HG03378 (cell line): ENCODE results near the gene CECR2.

Source experiments
- ATAC-seq: cut with Tn5 transposase; IDR thresholded peaks from one replicate; pipeline ENCODE4 v1.9.1; 2021; ENCODE audit warnings: mild to moderate bottlenecking, moderate library complexity; ENCODE audit not compliant: unreplicated experiment

Gene CECR2

DNA sequence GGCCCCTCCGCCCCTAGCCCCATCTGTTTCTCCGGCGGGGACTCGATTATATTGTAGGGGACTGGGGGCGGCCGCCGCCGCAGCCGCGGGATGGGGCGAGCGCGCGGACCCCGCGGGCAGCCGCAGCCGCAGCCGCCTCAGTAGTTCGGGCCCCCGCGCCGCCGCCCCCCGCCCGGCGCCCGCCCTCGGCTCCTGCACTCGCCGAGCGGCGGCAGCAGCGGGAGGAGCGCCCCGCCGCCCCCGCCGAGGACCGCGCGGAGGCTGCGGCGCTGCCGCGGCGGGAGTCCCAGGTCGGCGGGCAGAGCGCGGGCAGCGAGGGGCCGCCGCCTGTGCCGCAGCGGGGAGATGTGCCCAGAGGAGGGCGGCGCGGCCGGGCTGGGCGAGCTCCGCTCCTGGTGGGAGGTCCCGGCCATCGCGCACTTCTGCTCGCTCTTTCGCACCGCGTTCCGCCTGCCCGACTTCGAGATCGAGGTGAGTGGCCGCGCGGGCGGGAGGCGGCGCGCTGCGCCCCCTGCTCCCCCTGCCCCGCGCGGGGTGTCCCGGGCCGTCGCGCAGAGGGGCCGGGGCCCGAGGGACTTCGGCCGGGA is at the start of gene CECR2:
CECR2 (plus strand) TSS at position 22 of the 587 bp plus-strand sequence; CDS start at position 346, 324 bp downstream.
- no peak for ATAC-seq

GRCh38 chr22:17319546-17319945 is 49.7 kb upstream of the CECR2 start:
- ATAC-seq, result no peak

DNA sequence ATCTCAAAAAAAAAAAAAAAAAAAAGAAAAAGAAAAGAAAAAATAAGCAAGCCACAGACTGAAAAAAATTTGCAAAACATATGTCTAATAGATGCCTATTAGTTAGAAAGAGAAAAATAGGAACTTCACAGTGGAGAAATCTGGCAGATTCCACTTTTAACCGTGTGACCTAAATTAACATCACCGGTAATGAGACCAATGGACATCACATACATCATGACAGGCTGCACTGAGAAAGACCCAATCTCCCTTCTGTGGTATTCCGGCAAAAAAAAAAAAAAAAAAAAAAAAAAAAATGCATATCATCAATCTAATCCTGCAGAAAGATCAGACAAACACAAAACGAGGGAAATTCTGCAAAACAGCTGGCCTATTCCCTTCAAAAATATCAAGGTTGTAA is 46.7 kb upstream of the CECR2 start:
- ATAC-seq, result no peak

GRCh38 chr22:17331690-17332089 is 37.6 kb upstream of the CECR2 start:
- no peak for ATAC-seq

- ATAC-seq, result no peak
These were observed 37.0 kb upstream of the CECR2 start for GRCh38 chr22:17332109-17332800.

DNA sequence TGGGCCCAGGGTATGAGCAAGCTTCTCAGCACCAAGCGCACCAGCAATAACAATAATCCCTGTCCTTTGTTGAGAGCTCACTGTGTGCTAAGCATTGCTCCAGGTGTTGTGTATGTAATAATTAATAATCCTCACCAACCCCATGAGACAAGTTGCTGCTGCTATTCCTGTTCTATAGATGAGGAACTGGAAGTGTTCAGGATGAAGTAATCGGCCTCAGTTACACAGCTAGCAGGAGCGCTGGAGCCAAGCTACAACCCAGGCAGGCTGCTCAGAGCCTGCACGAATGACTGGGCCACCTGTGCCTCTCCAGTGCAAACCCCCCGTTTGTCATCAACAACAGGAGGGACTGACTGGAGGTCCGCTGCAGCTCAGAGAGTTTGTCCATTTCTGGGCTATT is 35.2 kb upstream of the CECR2 start:
- ATAC-seq, result no peak

DNA sequence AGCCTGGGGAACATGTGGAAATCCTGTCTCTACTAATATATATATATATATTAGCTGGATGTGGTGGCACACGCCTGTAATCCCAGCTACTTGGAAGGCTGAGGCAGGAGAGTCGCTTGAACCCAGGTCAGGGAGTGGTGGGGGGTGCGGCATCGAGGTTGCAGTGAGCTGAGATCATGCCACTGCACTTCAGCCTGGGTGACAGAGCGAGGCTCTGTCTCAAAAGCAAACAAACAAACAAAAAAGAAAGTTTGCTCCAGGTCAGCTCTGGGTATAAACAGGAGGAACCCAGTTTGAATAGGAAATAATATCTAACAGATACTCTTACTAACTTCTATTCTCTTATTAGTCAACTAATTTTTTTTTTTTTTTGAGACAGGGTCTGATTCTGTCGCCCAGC is 34.3 kb upstream of the CECR2 start:
- ATAC-seq, result no peak

DNA sequence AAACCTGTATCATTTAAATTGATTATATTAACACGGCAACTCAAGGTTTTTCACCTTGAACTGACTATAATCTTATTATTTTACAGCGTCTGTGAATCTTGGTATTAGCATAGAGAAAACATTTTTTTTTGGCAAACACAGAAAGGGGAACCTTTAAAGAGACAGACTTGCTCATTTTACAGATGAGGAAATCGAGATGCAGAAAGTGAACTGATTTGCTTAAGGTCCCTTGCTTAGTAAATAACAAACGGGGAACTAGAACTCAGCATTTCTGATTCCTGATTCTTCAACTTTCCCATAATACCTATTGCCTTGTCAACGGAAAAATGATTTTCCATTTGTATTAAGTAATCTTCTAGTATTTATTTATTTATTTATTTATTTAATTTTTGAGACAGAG is 33.2 kb upstream of the CECR2 start:
- ATAC-seq, result no peak

- ATAC-seq, result no peak
These were observed 31.6 kb upstream of the CECR2 start for GRCh38 chr22:17337639-17338038.

- no peak for ATAC-seq
These were observed 30.1 kb upstream of the CECR2 start for GRCh38 chr22:17339095-17339693.

DNA sequence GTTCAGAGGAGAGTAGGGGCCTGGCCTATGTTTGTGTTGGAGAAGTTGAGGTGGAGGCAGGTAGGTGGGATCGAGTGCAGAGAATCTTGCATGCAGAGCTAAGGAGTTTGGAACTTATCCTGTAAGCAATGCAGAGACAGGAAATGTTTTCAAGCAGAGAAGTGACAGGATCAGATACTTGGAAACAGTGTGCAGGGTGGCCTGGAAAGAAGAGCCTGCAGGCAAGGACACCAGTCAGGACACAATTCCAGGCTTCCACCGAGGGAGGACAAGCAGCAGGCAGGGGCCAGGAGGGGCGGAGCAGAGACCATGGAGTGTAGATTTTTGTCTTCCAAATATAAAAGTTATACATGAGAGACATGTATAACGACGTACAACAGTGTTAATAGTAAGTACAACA is 26.9 kb upstream of the CECR2 start:
- no peak for ATAC-seq

DNA sequence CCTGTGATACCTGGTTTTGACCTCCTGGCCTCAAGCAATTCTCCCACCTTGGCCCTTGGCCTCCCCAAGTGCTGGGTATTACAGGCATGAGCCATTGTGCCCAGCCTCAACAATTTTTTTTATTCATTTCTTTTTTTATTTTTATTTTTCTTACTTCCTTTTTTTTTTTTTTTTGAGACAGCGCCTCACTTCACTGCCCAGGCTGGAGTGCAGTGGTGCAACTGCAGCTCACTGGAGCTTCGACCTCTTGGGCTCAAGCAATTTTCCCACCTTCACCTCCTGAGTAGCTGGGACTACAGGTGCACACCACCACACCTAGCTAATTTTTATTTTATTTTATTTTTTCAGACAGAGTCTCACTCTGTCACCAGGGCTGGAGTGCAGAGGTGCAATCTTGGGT is 25.5 kb upstream of the CECR2 start:
- ATAC-seq, result no peak

DNA sequence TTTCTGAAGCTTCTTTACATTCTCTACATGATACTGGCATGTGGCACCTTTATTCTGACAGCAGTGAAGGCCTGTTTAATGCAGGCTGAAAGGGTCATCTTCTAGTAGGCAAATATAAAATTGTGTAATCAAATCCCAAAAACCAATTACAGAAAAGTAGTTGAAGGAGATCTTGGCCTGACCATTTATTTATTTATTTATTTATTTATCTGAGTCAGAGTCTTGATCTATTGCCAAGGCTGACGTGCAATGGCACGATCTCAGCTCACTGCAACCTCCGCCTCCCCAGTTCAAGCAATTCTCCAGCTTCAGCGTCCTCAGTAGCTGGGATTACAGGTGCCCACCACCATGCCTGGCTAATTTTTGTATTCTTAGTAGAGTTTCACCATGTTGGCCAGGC is 22.7 kb upstream of the CECR2 start:
- no peak for ATAC-seq

DNA sequence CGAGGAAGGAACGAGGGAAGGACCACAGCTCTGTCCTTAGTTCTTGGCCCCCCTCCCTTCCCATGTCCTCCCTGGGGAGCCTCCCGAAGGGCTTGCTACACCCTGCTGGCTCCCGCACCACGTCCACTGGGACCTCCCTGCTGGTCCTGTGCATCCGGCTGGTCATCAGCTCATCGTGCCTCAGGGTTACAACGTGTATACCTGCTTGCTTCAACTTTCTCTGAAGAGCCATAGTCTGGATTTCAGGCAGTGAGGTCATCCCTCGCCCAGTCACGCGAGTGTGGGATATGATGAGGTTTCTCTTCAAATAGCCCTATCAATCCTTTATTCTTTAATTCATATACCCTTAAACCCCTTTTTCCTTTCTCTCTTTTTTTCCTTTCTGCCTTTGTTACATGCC is 21.5 kb upstream of the CECR2 start:
- no peak for ATAC-seq

GRCh38 chr22:17348464-17349103 is 20.7 kb upstream of the CECR2 start:
- no peak for ATAC-seq

- no peak for ATAC-seq
These were observed 20.1 kb upstream of the CECR2 start for GRCh38 chr22:17349172-17349571.

- ATAC-seq, result no peak
These were observed 19.0 kb upstream of the CECR2 start for GRCh38 chr22:17350292-17350691.

- ATAC-seq, result no peak
These were observed 16.5 kb upstream of the CECR2 start for GRCh38 chr22:17352798-17353197.

GRCh38 chr22:17357688-17358087 is 11.6 kb upstream of the CECR2 start:
- no peak for ATAC-seq

DNA sequence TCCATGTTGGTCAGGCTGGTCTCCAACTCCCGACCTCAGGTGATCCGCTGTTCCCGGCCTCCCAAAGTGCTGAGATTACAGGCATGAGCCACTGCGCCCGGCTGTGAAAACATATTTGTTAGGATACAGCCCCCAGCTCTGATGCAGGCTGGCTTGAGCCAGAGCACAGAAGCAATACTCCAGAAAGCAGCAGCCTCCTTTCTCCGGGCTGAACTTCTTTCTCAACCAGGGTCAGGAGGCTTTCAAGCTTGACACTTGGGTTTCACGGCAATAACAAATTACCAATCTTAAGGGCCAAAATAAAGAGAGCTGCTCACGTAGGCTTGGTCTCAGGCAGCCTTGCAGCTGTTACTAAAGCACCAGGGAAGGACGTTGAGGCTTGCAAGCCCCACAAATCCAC is 10.8 kb upstream of the CECR2 start:
- ATAC-seq, result no peak

- no peak for ATAC-seq
These were observed 9.8 kb upstream of the CECR2 start for GRCh38 chr22:17359501-17359900.

GRCh38 chr22:17366329-17366728 is 2.9 kb upstream of the CECR2 start:
- no peak for ATAC-seq
